Natural killer cell (primary cell): ENCODE measurements around the gene EAF1. TPM values are rescaled to one million over a fixed set of nuclear protein-coding genes. Genes with fewer than 3 reads are reported as not detected.
"Not testable (repeated sequence)": the region's sequence is repeated elsewhere in the genome, so short reads cannot be mapped to it uniquely, and the experiment has no call there.

Source experiments
- ATAC-seq, 3 donors: fragments of 150-1000 bp in 2 of 3; fragments of 200-7000 bp in 1 of 3; cut with Tn5 transposase; 1 replicate in 1 of 3; 2 replicates in 2 of 3; pipeline ENCODE4 v1.10.0; 2021; ENCODE audit warnings: mild to moderate bottlenecking in 2 of 3, moderate library complexity in 2 of 3
- DNase-seq, 2 donors: peaks; one replicate each; pipeline versions ENCODE4 v3.0.0 to v3.0.0-alpha.2; 2013 to 2021; ENCODE audit warnings: mixed read lengths in 1 of 2
- H3K27ac ChIP-seq: one replicate; pipeline ENCODE4 v1.5.1; 2013; ENCODE audit warnings: mild to moderate bottlenecking, low read length
- H3K27me3 ChIP-seq: one replicate; pipeline ENCODE4 v1.6.1; 2013; ENCODE audit warnings: low read length; ENCODE audit not compliant: control insufficient read depth, insufficient read depth
- H3K36me3 ChIP-seq: one replicate; pipeline ENCODE4 v1.6.1; 2013; ENCODE audit warnings: low read length; ENCODE audit not compliant: control insufficient read depth, insufficient read depth
- H3K4me1 ChIP-seq: one replicate; pipeline ENCODE4 v1.6.1; 2013; ENCODE audit warnings: low read length; ENCODE audit not compliant: control insufficient read depth, insufficient read depth
- H3K4me3 ChIP-seq: one replicate; pipeline ENCODE4 v1.5.1; 2013; ENCODE audit warnings: low read length
- H3K9me3 ChIP-seq: one replicate; pipeline ENCODE4 v1.6.1; 2013; ENCODE audit warnings: low read length; ENCODE audit not compliant: control insufficient read depth, insufficient read depth
- H3K27ac Mint-ChIP-seq, 2 donors: one replicate each; pipeline ENCODE4 v1.8.0; 2022; ENCODE audit warnings: mild to moderate bottlenecking in 2 of 2, mixed read lengths in 2 of 2, moderate library complexity in 1 of 2
- H3K27me3 Mint-ChIP-seq, 2 donors: one replicate each; pipeline ENCODE4 v1.8.0; 2022; ENCODE audit warnings: low read depth in 2 of 2, mixed read lengths in 2 of 2
- H3K36me3 Mint-ChIP-seq: one replicate; pipeline ENCODE4 v1.8.0; 2022; ENCODE audit warnings: mixed read lengths
- H3K4me1 Mint-ChIP-seq, 2 donors: one replicate each; pipeline ENCODE4 v1.8.0; 2022; ENCODE audit warnings: mixed read lengths in 2 of 2
- H3K4me3 Mint-ChIP-seq: one replicate; pipeline ENCODE4 v1.8.0; 2022; ENCODE audit warnings: mild to moderate bottlenecking, moderate library complexity, mixed read lengths
- H3K9me3 Mint-ChIP-seq, 2 donors: one replicate each; pipeline ENCODE4 v1.8.0; 2022; ENCODE audit warnings: mixed read lengths in 2 of 2
- CTCF ChIP-seq: fragments of 200-600 bp; IDR thresholded peaks from one replicate; pipeline ENCODE4 v1.8.0; 2022; ENCODE audit warnings: antibody characterized with exemption
- WGBS: methylation state at CpG from one replicate; pipeline ENCODE4 v1.1.7; 2013; ENCODE audit warnings: missing lambda C conversion rate; ENCODE audit not compliant: insufficient coverage; 5-methylcytosine and 5-hydroxymethylcytosine counted together
- intact Hi-C: fragments of 100-400 bp; cut with micrococcal nuclease; formaldehyde crosslinking; loops from one replicate; pipeline ENCODE4 v1.14.2; 2022
- total RNA-seq, 4 donors: library from RNA; stranded (reverse); fragments of 120-200 nt in 1 of 4; gene quantifications; one replicate each; pipeline versions ENCODE4 v1.2.3 to v1.2.4, GENCODE V29; 2013 to 2022

Gene EAF1
- total RNA-seq, 3 donors from 2014 or later (not counting 1 experiment from before 2014, with no cell fraction given): 39.7 to 45.8 (median 41.5) TPM

DNA sequence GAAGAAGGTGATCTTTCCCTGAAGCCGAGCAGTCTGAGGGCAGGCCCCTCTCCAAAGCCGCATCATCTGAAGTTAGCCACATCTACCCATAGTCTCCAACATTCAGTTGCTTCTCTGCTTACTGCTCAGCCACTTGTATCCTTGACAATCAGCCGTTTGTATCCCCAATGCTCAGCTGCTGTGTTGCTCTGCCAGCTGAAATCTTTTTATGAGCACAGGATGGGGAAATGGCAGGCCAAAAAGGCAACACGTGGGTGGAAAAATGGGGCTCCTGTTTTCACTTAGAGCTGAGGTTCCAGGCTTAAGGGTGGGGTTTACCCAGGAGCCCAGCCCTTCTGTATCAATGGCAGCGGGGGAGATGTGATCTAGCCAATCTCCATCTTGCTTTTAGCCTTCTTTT is 36.4 kb upstream of the EAF1 start:
- H3K4me3 ChIP-seq: no peak overlapping the region
- 89% methylated on average over 5 of the region's 5 CpGs for WGBS
- peaks cover 7% of the 10 kb centered on the region for H3K9me3 ChIP-seq
- no peak overlapping the region for H3K27ac ChIP-seq
- no peaks in the 10 kb centered on the region for H3K36me3 ChIP-seq
- Mint-ChIP-seq H3K27me3 (no peaks in the 10 kb centered on the region), H3K36me3 (no peaks in the 10 kb centered on the region), H3K4me3 (no peak overlapping the region), H3K9me3 (no peaks in the 10 kb centered on the region), H3K4me1 (peaks cover 2 to 4% of the 10 kb centered on the region in 2 donors), H3K27ac (no peak overlapping the region)
- ATAC-seq (no peak), DNase-seq (no peak)
- H3K4me1 ChIP-seq: no peaks in the 10 kb centered on the region
- no peak for TF ChIP-seq CTCF
- intact Hi-C loops: no loop called here
- no peaks in the 10 kb centered on the region for H3K27me3 ChIP-seq

GRCh38 chr3:15393252-15393651 is 34.1 kb upstream of the EAF1 start:
- H3K27ac ChIP-seq, H3K27me3 ChIP-seq, H3K9me3 Mint-ChIP-seq, H3K36me3 Mint-ChIP-seq, ATAC-seq, H3K27ac Mint-ChIP-seq, H3K27me3 Mint-ChIP-seq, H3K4me3 ChIP-seq, H3K4me1 ChIP-seq, H3K4me1 Mint-ChIP-seq, H3K4me3 Mint-ChIP-seq, H3K36me3 ChIP-seq, DNase-seq, H3K9me3 ChIP-seq, intact Hi-C loops: not testable (repeated sequence)
- 100% methylated on average over 1 of the region's 2 CpGs for WGBS

GRCh38 chr3:15398731-15399133 is 28.7 kb upstream of the EAF1 start:
- DNase-seq: peak in 1 of 2 donors; percentile 53

GRCh38 chr3:15399970-15400369 is 27.4 kb upstream of the EAF1 start:
- Histone ChIP-seq H3K27me3 (no peaks in the 10 kb centered on the region), H3K9me3 (no peaks in the 10 kb centered on the region), H3K4me1 (peaks cover 18% of the 10 kb centered on the region), H3K27ac (no peak overlapping the region), H3K4me3 (no peak overlapping the region), H3K36me3 (no peaks in the 10 kb centered on the region)
- H3K4me3 Mint-ChIP-seq: no peak overlapping the region
- no peak for ATAC-seq
- no peaks in the 10 kb centered on the region for H3K36me3 Mint-ChIP-seq
- H3K27ac Mint-ChIP-seq: peak overlapping the region in 1 of 2 donors; percentile 4
- intact Hi-C loops: no loop called here
- no peak for TF ChIP-seq CTCF
- peaks cover 14% of the 10 kb centered on the region in 2 donors for H3K4me1 Mint-ChIP-seq
- 29% methylated on average over 5 of the region's 5 CpGs for WGBS
- peak in 1 of 2 donors; percentile 29 for DNase-seq
- no peaks in the 10 kb centered on the region for H3K9me3 Mint-ChIP-seq
- H3K27me3 Mint-ChIP-seq: no peaks in the 10 kb centered on the region

More at GRCh38 chr3:15398731-15399133, 28.7 kb upstream of the EAF1 start:
- peaks cover 14% of the 10 kb centered on the region in 2 donors for H3K4me1 Mint-ChIP-seq
- H3K27ac Mint-ChIP-seq, H3K9me3 Mint-ChIP-seq, H3K36me3 Mint-ChIP-seq, H3K27ac ChIP-seq, H3K27me3 ChIP-seq, H3K36me3 ChIP-seq, H3K9me3 ChIP-seq, intact Hi-C loops, H3K27me3 Mint-ChIP-seq, H3K4me3 ChIP-seq, H3K4me3 Mint-ChIP-seq: not testable (repeated sequence)
- ATAC-seq: peak in 1 of 3 donors; percentile 65
- peaks cover 18% of the 10 kb centered on the region for H3K4me1 ChIP-seq
- 95% methylated on average over 2 of the region's 3 CpGs for WGBS
